Gastroesophageal sphincter (tissue), 3 donors: ENCODE measurements around the gene STARD13.
A peak's percentile ranks its signal among the peaks of the same experiment; 100 is the strongest.

ENCODE experiments used
- POLR2AphosphoS5 ChIP-seq: sonication (generic); formaldehyde crosslinking; IDR thresholded peaks from one replicate; pipeline ENCODE4 v1.6.1; 2017; ENCODE audit warnings: antibody characterized with exemption
- TF ChIP-seq, protein P1 (sequence below), 4 experiments: fragments of 200-600 bp in 2 of 4; fragments of 450-650 bp in 2 of 4; sonication (generic) in 1 of 4; IDR thresholded peaks; one replicate each; pipeline ENCODE4 v1.5.1; 2017 to 2019; ENCODE audit warnings: antibody characterized with exemption in 4 of 4, mild to moderate bottlenecking in 2 of 4, moderate library complexity in 2 of 4

- TF ChIP-seq, protein P1, sequence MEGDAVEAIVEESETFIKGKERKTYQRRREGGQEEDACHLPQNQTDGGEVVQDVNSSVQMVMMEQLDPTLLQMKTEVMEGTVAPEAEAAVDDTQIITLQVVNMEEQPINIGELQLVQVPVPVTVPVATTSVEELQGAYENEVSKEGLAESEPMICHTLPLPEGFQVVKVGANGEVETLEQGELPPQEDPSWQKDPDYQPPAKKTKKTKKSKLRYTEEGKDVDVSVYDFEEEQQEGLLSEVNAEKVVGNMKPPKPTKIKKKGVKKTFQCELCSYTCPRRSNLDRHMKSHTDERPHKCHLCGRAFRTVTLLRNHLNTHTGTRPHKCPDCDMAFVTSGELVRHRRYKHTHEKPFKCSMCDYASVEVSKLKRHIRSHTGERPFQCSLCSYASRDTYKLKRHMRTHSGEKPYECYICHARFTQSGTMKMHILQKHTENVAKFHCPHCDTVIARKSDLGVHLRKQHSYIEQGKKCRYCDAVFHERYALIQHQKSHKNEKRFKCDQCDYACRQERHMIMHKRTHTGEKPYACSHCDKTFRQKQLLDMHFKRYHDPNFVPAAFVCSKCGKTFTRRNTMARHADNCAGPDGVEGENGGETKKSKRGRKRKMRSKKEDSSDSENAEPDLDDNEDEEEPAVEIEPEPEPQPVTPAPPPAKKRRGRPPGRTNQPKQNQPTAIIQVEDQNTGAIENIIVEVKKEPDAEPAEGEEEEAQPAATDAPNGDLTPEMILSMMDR (IDR thresholded peaks at IDR 0.05) = no peak
- peak; percentile 0 for TF ChIP-seq POLR2AphosphoS5
These were observed 5.2 kb downstream of the STARD13 start for GRCh38 chr13:33280279-33280905.
